ENCODE measurements around the gene MSLN.

DNA sequence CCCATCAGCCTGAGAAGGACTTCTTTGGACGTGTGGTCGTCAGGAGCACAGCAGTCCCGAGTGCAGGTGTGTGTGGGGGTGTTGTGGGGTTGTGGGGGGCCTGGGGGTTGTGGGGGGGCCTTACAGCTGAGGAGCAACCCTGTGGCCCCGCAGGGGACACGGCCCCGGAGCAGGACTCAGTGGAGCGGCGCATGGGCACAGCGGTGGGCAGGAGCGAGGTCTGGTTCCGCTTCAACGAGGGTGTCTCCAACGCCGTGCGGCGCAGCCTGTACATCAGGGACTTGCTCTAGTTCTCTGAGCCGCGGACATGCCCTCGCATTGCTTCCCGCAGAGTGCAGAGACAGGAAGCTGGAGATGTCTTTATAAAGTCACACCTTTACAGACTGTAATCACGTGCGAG is 37.2 kb downstream of the MSLN start:
- TF ChIP-seq, protein P1, sequence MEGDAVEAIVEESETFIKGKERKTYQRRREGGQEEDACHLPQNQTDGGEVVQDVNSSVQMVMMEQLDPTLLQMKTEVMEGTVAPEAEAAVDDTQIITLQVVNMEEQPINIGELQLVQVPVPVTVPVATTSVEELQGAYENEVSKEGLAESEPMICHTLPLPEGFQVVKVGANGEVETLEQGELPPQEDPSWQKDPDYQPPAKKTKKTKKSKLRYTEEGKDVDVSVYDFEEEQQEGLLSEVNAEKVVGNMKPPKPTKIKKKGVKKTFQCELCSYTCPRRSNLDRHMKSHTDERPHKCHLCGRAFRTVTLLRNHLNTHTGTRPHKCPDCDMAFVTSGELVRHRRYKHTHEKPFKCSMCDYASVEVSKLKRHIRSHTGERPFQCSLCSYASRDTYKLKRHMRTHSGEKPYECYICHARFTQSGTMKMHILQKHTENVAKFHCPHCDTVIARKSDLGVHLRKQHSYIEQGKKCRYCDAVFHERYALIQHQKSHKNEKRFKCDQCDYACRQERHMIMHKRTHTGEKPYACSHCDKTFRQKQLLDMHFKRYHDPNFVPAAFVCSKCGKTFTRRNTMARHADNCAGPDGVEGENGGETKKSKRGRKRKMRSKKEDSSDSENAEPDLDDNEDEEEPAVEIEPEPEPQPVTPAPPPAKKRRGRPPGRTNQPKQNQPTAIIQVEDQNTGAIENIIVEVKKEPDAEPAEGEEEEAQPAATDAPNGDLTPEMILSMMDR (conservative IDR thresholded peaks at IDR 0.05; ENCODE audit: low read depth in 2 of 2) = no peak
- TF ChIP-seq ZNF114 (CRISPR knock-in tag; IDR thresholded peaks at IDR 0.05) = no peak
- TF ChIP-seq EZH2 (IDR thresholded peaks at IDR 0.05; ENCODE audit: low read depth, unreplicated experiment) = no peak
- TF ChIP-seq POLR2AphosphoS5 (IDR thresholded peaks at IDR 0.05; ENCODE audit: low read depth) = no peak
- TF ChIP-seq, protein P2, sequence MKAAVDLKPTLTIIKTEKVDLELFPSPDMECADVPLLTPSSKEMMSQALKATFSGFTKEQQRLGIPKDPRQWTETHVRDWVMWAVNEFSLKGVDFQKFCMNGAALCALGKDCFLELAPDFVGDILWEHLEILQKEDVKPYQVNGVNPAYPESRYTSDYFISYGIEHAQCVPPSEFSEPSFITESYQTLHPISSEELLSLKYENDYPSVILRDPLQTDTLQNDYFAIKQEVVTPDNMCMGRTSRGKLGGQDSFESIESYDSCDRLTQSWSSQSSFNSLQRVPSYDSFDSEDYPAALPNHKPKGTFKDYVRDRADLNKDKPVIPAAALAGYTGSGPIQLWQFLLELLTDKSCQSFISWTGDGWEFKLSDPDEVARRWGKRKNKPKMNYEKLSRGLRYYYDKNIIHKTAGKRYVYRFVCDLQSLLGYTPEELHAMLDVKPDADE (IDR thresholded peaks at IDR 0.05) = no peak
- TF ChIP-seq, protein P3, sequence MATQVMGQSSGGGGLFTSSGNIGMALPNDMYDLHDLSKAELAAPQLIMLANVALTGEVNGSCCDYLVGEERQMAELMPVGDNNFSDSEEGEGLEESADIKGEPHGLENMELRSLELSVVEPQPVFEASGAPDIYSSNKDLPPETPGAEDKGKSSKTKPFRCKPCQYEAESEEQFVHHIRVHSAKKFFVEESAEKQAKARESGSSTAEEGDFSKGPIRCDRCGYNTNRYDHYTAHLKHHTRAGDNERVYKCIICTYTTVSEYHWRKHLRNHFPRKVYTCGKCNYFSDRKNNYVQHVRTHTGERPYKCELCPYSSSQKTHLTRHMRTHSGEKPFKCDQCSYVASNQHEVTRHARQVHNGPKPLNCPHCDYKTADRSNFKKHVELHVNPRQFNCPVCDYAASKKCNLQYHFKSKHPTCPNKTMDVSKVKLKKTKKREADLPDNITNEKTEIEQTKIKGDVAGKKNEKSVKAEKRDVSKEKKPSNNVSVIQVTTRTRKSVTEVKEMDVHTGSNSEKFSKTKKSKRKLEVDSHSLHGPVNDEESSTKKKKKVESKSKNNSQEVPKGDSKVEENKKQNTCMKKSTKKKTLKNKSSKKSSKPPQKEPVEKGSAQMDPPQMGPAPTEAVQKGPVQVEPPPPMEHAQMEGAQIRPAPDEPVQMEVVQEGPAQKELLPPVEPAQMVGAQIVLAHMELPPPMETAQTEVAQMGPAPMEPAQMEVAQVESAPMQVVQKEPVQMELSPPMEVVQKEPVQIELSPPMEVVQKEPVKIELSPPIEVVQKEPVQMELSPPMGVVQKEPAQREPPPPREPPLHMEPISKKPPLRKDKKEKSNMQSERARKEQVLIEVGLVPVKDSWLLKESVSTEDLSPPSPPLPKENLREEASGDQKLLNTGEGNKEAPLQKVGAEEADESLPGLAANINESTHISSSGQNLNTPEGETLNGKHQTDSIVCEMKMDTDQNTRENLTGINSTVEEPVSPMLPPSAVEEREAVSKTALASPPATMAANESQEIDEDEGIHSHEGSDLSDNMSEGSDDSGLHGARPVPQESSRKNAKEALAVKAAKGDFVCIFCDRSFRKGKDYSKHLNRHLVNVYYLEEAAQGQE (IDR thresholded peaks at IDR 0.05; ENCODE audit: unreplicated experiment) = no peak
- no peak for TF ChIP-seq CREB1 (CRISPR knock-in tag; IDR thresholded peaks at IDR 0.05; ENCODE audit: low read depth)
- no peak for TF ChIP-seq EZH2phosphoT487 (IDR thresholded peaks at IDR 0.05; ENCODE audit: unreplicated experiment)
- TF ChIP-seq ZNF331 (CRISPR knock-in tag; IDR thresholded peaks at IDR 0.05; ENCODE audit: low read depth) = no peak
- TF ChIP-seq STAT1 (IDR thresholded peaks at IDR 0.05; ENCODE audit: unreplicated experiment) = no peak
- TF ChIP-seq JUNB (IDR thresholded peaks at IDR 0.05; ENCODE audit: unreplicated experiment) = no peak
